NCI-H128 (cell line): Measurements from ENCODE around the gene SLC2A4.
A peak's percentile ranks its signal among the peaks of the same experiment; 100 is the strongest.
"Not testable (repeated sequence)": the region's sequence is repeated elsewhere in the genome, so short reads cannot be mapped to it uniquely, and the experiment has no call there.

Experiments
- DNase-seq: peaks from one replicate; lab custom pipeline; 2025; ENCODE audit not compliant: unreplicated experiment; lab: John Stamatoyannopoulos, UW

The SLC2A4 gene

GRCh38 chr17:7281074-7281952 is at the start of gene SLC2A4:
SLC2A4 (plus strand) TSS chr17:7281718; CDS start chr17:7281935, 217 bp downstream.
- DNase-seq: peak; percentile 83

- DNase-seq: no peak
Observed at GRCh38 chr17:7232114-7232513, 49.4 kb upstream of the SLC2A4 start.

GRCh38 chr17:7233701-7234082 is 47.8 kb upstream of the SLC2A4 start:
- no peak for DNase-seq

GRCh38 chr17:7234083-7234951 is 47.2 kb upstream of the SLC2A4 start, which contains the start of gene DVL2:
DVL2 (minus strand) TSS chr17:7234517; CDS start chr17:7234262, 255 bp downstream.
- DNase-seq: peak; percentile 74

- no peak for DNase-seq
Observed at GRCh38 chr17:7235693-7236665, 45.5 kb upstream of the SLC2A4 start.

- DNase-seq: no peak
Observed at GRCh38 chr17:7236808-7237207, 44.7 kb upstream of the SLC2A4 start.

GRCh38 chr17:7237266-7237760 is 44.2 kb upstream of the SLC2A4 start:
- DNase-seq: no peak

- DNase-seq: peak; percentile 15
Observed at GRCh38 chr17:7237761-7238419, 43.6 kb upstream of the SLC2A4 start.

- DNase-seq: no peak
Observed at GRCh38 chr17:7238420-7239090, 43.0 kb upstream of the SLC2A4 start.

GRCh38 chr17:7239091-7240027 is 42.2 kb upstream of the SLC2A4 start, which contains the start of gene PHF23:
PHF23 (minus strand) TSS chr17:7239457; CDS start chr17:7239279, 178 bp downstream.
- DNase-seq: peak; percentile 94

- DNase-seq: no peak
Observed at GRCh38 chr17:7240375-7240774, 41.1 kb upstream of the SLC2A4 start.

GRCh38 chr17:7241090-7241733 is 40.3 kb upstream of the SLC2A4 start:
- no peak for DNase-seq

- peak; percentile 64 for DNase-seq
Observed at GRCh38 chr17:7241783-7242716, 39.5 kb upstream of the SLC2A4 start, which contains the start of gene GABARAP. GABARAP (minus strand) TSS chr17:7242449; CDS start chr17:7242330, 119 bp downstream.

- peak; percentile 91 for DNase-seq
Observed at GRCh38 chr17:7242717-7243452, 38.6 kb upstream of the SLC2A4 start.

- no peak for DNase-seq
Observed at GRCh38 chr17:7243453-7243729, 38.1 kb upstream of the SLC2A4 start.

- DNase-seq: not testable (repeated sequence)
Observed at GRCh38 chr17:7243838-7244237, 37.7 kb upstream of the SLC2A4 start.
